Hippocampal formation (tissue), 2 donors: ENCODE results near the gene PRG2.
"Not testable (repeated sequence)": the region's sequence is repeated elsewhere in the genome, so short reads cannot be mapped to it uniquely, and the experiment has no call there.

ENCODE experiments used
- DNase-seq, 2 donors: peaks; one replicate each; lab custom pipeline; 2025; lab: John Stamatoyannopoulos, UW

Gene PRG2

GRCh38 chr11:57419146-57419545, 28.7 kb upstream of the PRG2 start:
- DNase-seq = no peak

DNA sequence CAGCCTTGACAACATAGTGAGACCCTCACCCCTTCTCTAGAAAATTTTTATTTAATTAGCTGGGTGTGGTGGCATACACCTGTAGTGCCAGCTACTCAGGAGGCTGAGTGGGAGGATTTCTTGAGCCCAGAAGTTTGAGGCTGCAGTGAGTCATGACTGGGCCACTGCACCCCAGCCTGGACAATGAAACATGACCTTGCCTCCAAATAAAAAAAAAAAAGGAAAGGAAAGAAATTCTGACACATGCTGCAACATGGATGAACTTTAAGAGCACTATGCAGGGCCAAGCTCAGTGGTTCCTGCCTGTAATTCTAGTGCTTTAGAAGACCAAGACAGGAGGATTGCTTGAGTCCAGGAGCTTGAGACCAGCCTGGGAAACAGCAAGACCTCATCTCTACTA, 27.7 kb upstream of the PRG2 start:
- DNase-seq = no peak

DNA sequence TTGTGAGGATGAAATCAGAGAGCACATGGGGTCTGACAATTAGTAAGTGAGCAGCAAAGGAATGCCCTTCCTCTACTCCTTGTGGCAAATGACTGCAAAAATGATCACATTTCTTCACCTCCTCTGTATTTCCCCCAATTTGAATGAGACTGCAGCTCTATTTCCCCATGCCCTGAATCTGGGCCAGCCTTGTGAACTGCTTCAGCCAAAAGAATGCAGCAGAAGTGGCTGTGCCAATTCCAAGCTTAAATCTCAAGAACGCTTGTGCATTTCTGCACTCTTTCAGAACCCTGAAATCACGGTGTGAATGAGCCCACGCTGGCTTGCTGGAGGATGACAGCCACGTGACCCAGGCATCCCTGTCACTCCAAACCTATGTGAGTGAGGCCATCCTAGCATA, 26.6 kb upstream of the PRG2 start:
- no peak for DNase-seq

DNA sequence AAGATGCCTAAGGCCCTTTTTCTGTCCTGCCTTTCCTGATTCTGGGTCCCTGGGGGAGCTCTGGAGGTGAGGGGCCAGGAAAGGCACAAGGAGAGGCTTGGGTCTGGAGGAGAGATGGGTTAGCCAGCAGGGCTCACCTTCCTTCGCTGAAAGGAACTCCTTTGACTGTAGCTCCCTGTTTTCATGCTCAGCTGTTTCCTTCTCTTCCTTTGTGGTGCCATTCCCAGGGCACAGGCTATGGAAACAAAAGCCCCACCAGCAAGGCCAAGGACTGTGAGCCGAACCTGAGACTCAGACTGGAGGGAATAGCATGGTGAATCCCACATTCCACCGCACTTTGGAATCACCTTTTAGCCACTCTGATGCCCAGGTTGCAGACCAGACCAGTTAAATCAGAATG, 26.0 kb upstream of the PRG2 start:
- DNase-seq = no peak

DNA sequence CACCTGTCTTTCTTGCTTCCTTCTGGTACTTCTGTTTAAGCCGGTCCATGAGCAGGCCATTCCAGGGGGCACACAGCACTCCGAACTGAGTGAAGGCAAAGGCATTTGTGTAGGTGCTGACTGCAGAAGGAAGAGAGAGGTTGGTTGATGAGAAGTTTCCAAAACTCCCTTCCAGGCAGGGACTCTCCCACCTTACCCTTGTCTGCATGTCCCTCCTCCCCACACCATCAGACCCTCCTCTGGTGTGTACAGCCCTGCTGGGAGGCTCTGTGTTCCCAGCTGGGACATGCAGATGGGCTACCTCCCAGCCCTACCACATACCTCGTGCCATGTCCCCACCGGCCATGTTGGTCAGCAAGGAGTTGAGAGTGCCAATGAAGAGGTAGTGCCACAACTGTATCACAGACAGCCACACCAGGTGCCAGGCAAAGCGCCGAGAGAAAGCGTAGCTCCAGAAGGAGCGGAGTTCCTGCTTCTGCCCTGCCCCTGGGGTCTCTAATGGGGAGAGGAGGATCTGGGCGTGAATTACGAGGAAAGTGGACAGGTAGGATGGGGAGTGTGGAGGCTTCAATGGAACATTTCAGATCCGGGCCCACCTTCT, 24.3 kb upstream of the PRG2 start:
- no peak for DNase-seq

- no peak for DNase-seq
Observed at GRCh38 chr11:57413681-57414080, 23.2 kb upstream of the PRG2 start.

DNA sequence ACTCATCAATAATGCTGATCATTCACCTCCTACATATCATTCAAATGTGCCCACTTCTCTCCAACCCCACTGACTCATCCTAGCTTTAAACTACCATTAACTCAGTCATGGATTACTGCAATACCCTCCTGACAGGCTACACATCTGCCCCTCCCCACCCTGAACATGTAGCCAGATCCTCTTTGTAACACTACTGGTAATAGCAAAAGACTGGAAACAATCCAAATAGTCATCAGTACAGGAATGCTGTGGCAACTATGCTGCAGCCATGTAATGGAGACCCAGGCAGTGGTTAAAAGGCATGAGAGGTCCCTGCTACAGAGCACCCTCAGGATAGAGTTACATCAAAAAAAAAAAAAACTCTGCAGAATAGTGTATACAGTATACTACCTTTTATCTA, 19.8 kb upstream of the PRG2 start:
- DNase-seq = no peak

- DNase-seq = no peak
Observed at GRCh38 chr11:57409321-57410100, 19.1 kb upstream of the PRG2 start.

DNA sequence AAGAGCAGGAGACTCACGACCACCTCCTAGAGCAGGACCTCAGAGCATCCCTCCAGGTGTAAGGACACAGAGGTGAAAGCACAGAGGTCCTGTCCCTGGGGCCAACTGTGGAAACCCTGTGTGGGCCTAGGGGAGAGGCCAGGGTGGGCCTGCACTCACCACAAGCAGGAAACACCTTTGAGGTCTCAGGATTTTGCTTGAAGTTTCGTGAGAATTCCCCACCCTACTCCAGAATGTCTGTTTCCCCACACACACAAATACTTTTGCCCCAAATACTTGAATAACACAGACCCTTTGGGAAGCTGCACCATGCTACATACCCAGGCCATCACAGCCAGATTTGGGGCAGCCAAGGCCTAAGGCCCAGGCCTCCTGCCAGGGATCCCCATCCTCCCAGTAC, 18.3 kb upstream of the PRG2 start:
- no peak for DNase-seq

GRCh38 chr11:57407941-57408475, 17.6 kb upstream of the PRG2 start:
- no peak for DNase-seq

DNA sequence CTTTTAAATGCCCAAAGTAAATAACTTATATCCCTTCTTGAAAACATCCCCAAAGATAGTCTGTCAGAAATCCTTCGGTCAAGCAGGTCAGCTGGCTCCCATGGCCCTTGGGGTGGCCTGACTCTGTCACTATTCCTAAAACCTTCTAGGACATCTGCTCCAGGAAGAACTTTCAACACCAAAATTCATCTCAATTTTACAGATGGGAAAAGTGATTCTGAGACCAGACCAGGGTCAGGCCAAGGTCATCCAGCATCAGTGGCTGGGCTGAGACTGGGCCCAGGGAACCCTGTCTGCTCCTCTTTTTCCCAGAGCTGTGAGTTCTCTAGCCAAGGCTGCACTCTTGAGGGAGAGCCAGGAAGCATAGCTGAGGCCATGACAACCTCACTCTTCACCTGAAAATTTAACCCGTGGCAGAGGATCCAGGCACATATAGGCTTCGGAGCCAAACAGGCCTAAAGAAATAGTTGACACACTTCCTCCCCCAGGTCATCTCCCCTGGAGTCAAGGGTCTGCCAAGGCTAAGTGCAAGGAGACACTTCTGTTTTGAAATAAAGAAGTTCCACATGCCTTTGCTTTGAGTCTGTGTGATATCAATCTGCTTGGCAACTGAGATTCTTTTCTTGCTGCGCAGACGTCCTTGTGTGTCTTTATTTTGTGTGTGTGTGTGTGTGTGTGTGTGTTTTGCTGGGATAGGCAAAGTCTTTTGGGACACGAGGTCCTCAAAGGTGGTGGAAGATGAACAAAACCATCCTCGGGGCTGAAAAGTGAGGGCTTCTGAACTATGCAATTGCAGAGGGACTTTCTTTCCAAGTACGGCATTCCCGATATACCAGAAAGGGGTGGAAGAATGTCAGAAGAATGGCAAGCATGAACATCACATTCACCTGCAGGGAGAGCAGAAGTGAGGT, 16.8 kb upstream of the PRG2 start:
- DNase-seq = no peak

DNA sequence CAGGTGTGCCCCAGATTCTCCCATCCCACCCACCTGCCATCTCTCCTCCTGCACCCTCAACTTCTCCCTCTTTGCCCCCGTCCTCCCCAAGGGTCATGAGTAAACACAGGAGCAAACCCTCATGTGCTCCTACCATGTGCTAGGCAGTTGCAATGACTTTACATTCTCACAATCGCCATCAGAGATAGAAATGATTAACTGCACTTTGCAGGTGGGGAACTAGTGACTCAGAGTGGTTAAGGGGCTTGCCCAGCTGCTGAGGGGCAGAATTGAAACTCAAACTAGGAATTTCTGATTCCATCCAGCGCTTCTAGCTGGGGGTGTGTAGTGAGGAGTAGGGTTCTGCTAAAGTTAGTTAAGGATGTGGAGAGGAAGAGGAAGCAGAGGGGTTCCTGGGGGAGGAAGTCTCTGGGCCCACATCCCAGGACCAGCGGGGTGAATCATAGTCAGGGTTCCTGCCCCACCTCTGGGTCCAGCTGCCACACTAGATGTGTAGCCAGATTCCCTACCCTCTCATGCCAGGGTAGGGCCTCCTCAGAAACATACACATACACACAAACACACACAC, 16.0 kb upstream of the PRG2 start:
- no peak for DNase-seq

DNA sequence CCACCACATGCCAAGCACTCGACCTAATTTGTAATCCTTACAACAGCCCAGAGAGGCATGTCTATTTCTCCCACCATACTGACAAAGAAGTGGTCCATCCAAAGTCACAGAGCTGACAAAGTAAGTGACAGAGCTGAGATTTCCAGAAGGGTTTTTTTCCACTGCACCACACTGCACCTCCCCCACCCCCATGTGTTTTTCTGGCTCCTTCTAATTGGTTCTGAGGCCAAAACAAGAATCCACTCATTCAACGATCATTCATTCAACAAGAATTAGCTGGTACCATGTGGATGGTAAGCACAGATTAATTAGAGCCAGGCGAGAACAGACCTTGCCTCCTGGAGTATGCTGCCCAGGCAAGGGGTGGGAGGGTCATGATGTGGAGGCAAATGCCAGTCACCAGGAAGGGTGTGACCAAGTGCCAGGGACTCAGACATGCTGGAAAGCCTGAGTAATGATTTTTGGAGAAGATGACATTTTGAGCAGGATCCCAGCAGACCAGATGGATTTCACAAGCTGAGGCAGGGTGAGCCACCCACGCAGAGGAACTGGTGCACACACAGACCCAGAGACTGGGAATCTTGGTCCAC, 14.9 kb upstream of the PRG2 start:
- DNase-seq = no peak

DNA sequence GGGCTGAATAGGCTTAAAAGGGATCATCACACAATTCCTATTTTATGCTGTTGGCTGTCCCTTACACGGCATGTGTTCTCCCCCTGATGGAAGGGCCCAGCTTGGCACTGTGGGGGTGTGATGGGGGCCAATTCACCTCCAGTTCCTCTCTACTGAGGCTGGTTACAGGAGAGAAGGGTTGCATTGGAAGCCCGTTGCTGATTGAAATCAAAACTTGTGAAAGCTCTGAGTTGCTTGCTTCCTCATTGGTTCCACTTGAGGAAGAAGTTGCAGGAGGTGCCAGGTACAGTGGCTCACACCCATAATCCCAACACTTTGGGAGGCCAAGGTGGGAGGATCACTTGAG, 13.3 kb upstream of the PRG2 start:
- DNase-seq = no peak

GRCh38 chr11:57403003-57403801, 12.8 kb upstream of the PRG2 start:
- DNase-seq = not testable (repeated sequence)

- DNase-seq = no peak
Observed at GRCh38 chr11:57402188-57403002, 11.9 kb upstream of the PRG2 start.

DNA sequence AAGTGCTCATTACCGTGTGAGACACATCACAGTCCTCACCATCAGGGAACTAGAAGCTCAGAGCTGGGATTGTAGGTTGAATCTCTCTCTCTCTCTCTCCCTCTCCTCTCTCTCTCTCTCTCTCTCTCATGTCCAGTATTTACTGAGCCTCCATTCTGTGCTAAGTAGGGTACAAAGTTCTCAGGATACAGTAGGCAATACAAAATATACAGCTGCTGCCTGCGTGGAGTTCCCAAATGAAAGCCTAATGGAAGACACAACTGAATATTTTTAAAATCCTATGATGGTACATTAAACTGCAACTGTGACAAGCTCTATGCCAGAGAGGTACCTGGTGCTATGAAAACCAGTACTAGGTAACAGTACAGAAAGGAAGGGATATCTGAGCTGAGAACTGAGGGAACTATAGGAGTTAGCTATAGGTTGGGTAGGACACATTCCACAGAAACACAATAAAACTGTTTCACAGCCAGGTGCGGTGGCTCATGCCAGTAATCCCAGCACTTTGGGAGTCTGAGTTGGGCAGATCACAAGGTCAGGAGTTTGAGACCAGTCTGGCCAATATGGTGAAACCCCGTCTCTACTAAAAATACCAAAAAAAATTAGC, 9.6 kb upstream of the PRG2 start:
- no peak for DNase-seq

DNA sequence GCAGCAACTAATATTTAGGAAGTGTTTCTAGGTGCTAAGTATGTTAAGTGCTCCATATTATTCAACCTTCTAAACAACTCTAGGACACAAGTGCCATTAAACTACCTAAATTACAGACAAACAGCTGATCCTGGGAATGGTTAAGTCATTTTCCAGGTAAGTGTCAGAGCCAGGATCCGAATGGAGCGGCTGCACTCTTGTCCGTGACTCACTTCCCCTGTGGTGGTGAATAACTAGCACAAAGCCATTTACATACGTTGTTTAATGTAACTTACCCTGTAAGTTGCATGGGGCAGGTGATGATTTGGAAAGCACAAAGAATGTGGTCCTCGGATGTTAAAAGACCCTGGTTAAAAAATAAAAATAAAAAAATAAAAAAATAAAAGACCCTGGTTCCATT, 8.8 kb upstream of the PRG2 start:
- DNase-seq = no peak

GRCh38 chr11:57397394-57397990, 7.0 kb upstream of the PRG2 start:
- DNase-seq = no peak
